ENCODE measurements around the gene TNIK.

DNA sequence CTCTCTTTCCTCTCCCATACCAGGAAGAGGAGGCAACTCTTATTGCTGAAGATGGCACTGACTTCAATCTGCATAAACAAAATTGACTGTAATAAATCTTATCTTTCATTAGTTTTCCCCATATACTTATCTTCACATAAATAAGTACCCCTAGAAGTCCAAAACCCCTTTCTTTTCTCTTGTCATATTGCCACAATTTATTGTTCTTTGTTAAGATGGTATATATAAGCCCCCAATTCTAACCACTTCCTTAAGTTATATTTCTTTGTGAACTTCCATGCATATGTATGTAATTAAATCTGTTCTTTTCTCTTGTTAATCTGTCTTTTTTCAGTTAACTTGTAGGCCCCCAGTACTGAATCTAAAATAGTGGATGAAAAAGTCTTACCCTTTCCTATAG is 68.8 kb downstream of the TNIK start:
- TF ChIP-seq REST (IDR thresholded peaks at IDR 0.05; ENCODE audit: insufficient read depth in 1 of 2, low read depth in 2 of 2, low read length in 2 of 2) (no peak), TAF1 (IDR thresholded peaks at IDR 0.05; ENCODE audit: borderline replicate concordance, insufficient read depth, low read length) (no peak), POLR2AphosphoS5 (IDR thresholded peaks at IDR 0.05; ENCODE audit: low read depth, low read length) (no peak), SIN3A (IDR thresholded peaks at IDR 0.05; ENCODE audit: borderline replicate concordance, insufficient read depth, low read length) (no peak)

Measured in PFSK-1 (cell line).